Heart left ventricle (tissue), 16 donors: ENCODE data around the gene PTK6. TPM values are rescaled to one million over a fixed set of nuclear protein-coding genes. Genes with fewer than 3 reads are reported as not detected.

ENCODE experiments used
- ATAC-seq, 4 donors: fragments of 200-7000 bp; cut with Tn5 transposase; one replicate each; pipeline ENCODE4 v1.9.1; 2020 to 2022; ENCODE audit warnings: moderate library complexity in 4 of 4, mild to moderate bottlenecking in 3 of 4, moderate number of reproducible peaks in 1 of 4
- DNase-seq, 5 donors: peaks; one replicate each; pipeline ENCODE4 v3.0.0-alpha.2; 2020
- H3K27ac ChIP-seq, 12 donors: fragments of 200-600 bp; sonication (generic) in 4 of 12; one replicate each; pipeline versions ENCODE4 v1.5.0 to v1.8.0; 2016 to 2022; ENCODE audit warnings: mild to moderate bottlenecking in 2 of 12
- H3K27me3 ChIP-seq, 9 donors: fragments of 200-600 bp; sonication (generic) in 2 of 9; one replicate each; pipeline versions ENCODE4 v1.5.1 to v1.8.0; 2016 to 2022; ENCODE audit warnings: mild to moderate bottlenecking in 3 of 9
- H3K36me3 ChIP-seq, 9 donors: fragments of 200-600 bp; sonication (generic) in 2 of 9; one replicate each; pipeline versions ENCODE4 v1.5.0 to v1.8.0; 2018 to 2022; ENCODE audit warnings: mild to moderate bottlenecking in 2 of 9
- H3K4me1 ChIP-seq, 12 donors: fragments of 200-600 bp; sonication (generic) in 4 of 12; one replicate each; pipeline versions ENCODE4 v1.5.0 to v1.8.0; 2016 to 2022; ENCODE audit warnings: mild to moderate bottlenecking in 3 of 12
- H3K4me3 ChIP-seq, 12 donors: fragments of 200-600 bp; sonication (generic) in 4 of 12; one replicate each; pipeline versions ENCODE4 v1.5.0 to v1.8.0; 2017 to 2022; ENCODE audit warnings: mild to moderate bottlenecking in 9 of 12, moderate library complexity in 4 of 12
- H3K9me3 ChIP-seq, 12 donors: fragments of 200-600 bp; sonication (generic) in 4 of 12; one replicate each; pipeline versions ENCODE4 v1.5.0 to v1.8.0; 2016 to 2022; ENCODE audit warnings: mild to moderate bottlenecking in 1 of 12
- CTCF ChIP-seq, 12 donors: fragments of 200-600 bp; sonication (generic) in 4 of 12; IDR thresholded peaks; one replicate each; pipeline versions ENCODE4 v1.5.0 to v1.8.0; 2018 to 2022; ENCODE audit warnings: antibody characterized with exemption in 12 of 12, mild to moderate bottlenecking in 5 of 12
- POLR2A ChIP-seq, 2 donors: fragments of 450-650 bp; IDR thresholded peaks; one replicate each; pipeline ENCODE4 v1.6.1; 2017; ENCODE audit warnings: antibody characterized with exemption in 2 of 2, mild to moderate bottlenecking in 2 of 2, moderate library complexity in 2 of 2
- WGBS, 4 donors: extraction: QIAGEN DNeasy Blood & Tissue Kit in 2 of 4; methylation state at CpG; one replicate each; pipeline versions ENCODE4 v1.1.5 to v1.1.7; 2013 to 2018; 5-methylcytosine and 5-hydroxymethylcytosine counted together
- intact Hi-C, 10 donors: fragments of 100-400 bp; cut with DNase I; formaldehyde crosslinking; loops; one replicate each; pipeline versions ENCODE4 v1.11.1 to v1.14.2; 2022
- polyA plus RNA-seq, 2 donors: library from polyadenylated mRNA; stranded (reverse); fragments of 200-250 nt; gene quantifications; one replicate each; pipeline ENCODE4 v1.2.3, GENCODE V29; 2013
- total RNA-seq, 9 donors: library from RNA; depleted of rRNA in 2 of 9; stranded (reverse); fragments of >200 nt in 2 of 9; fragmentation: NEBNext Ultra II Directional in 3 of 9; extraction: Animal tissue kit (Norgen Biotek cat#: 25700) in 3 of 9; gene quantifications; one replicate each; pipeline versions ENCODE4 v1.1.0 to v1.2.4, GENCODE V29; 2016 to 2023
- donor health status: ischemic (EF 13 %, LVEDD 7.1; RV severe dilation, severe dysfunction).
- donor health status: healthy with polysubstance abuse.
- donor health status: DM: no; HTN: yes; CAD: no.
- donor health status: DM: no; HTN: no; CAD: no.
- donor health status: ischemic (EF 25% LVEDD 6.9; RV normal size, moderate dysfunction).
- donor health status: ischemic (EF 25% LVEDD 5.7; RV mildly dilated, moderate dysfunction).
- donor health status: healthy.
- donor health status: DM: yes; HTN: yes; CAD: no.
- donor health status: ischemic (EF 35%, LVEDD 5.7; RV mildly dilated, moderate dysfunction).
- donor health status: nonischemic (EF 11% LVEDD 7.7; RV severe dilation, severe dysfunction).
- donor health status: DM: yes; HTN: yes; CAD: no.
- donor health status: PGD.
- donor health status: ischemic (EF 29% LVEDD 5.4; RV normal size, mild dysfunction).
- donor health status: nonischemic (EF 23%, LVEDD 6.1; RV moderate dilation, normal function).

The PTK6 gene
- total and polyA plus RNA-seq, 11 donors: 0.04 to 0.29 (median 0.12) TPM; not detected in 7

- TF ChIP-seq POLR2A (IDR thresholded peaks at IDR 0.05) (no peak), CTCF (IDR thresholded peaks at IDR 0.05) (no peak)
- H3K27me3 ChIP-seq: peaks cover 0 to 4% (median 0%) of the 10 kb centered on the region in 9 donors
- no peaks in the 10 kb centered on the region for H3K9me3 ChIP-seq
- H3K4me3 ChIP-seq: no peak overlapping the region
- no peaks in the 10 kb centered on the region for H3K4me1 ChIP-seq
- intact Hi-C loops: no loop called here
- no peak overlapping the region for H3K27ac ChIP-seq
- WGBS, 4 donors: 78 to 93% (median 85%) methylated on average over 3 of the region's 3 CpGs
- H3K36me3 ChIP-seq: no peaks in the 10 kb centered on the region
- DNase-seq: no peak
- no peak for ATAC-seq
These were observed 24.0 kb downstream of the PTK6 start for GRCh38 chr20:63513207-63513606.

- ATAC-seq (peak; percentile 42 to 87 (median 76)), DNase-seq (peak in 1 of 5 donors; percentile 8)
- TF ChIP-seq CTCF (IDR thresholded peaks at IDR 0.05) (no peak), POLR2A (IDR thresholded peaks at IDR 0.05) (no peak)
- Histone ChIP-seq H3K36me3 (no peaks in the 10 kb centered on the region), H3K27me3 (peaks cover 0 to 7% (median 0%) of the 10 kb centered on the region in 9 donors), H3K4me3 (no peak overlapping the region), H3K9me3 (peaks cover 0 to 17% (median 3%) of the 10 kb centered on the region in 12 donors), H3K27ac (peak overlapping the region in 4 of 12 donors; percentile 30 to 60 (median 52)), H3K4me1 (no peaks in the 10 kb centered on the region)
- 75 to 80% (median 79%) methylated on average over 9 of the region's 9 CpGs for WGBS, 4 donors
- intact Hi-C loops: no loop called here
These were observed 28.1 kb downstream of the PTK6 start for GRCh38 chr20:63509088-63509564.

GRCh38 chr20:63508072-63508768 is 29.0 kb downstream of the PTK6 start:
- intact Hi-C loops: no loop called here
- Histone ChIP-seq H3K4me1 (no peaks in the 10 kb centered on the region), H3K27ac (no peak overlapping the region), H3K27me3 (peaks cover 0 to 7% (median 0%) of the 10 kb centered on the region in 9 donors), H3K4me3 (no peak overlapping the region), H3K9me3 (peaks cover 0 to 19% (median 3%) of the 10 kb centered on the region in 12 donors), H3K36me3 (no peaks in the 10 kb centered on the region)
- ATAC-seq (no peak), DNase-seq (peak in 1 of 5 donors; percentile 12)
- 89 to 92% (median 89%) methylated on average over 33 of the region's 33 CpGs for WGBS, 4 donors
- TF ChIP-seq POLR2A (IDR thresholded peaks at IDR 0.05) (no peak), CTCF (IDR thresholded peaks at IDR 0.05) (no peak)

- H3K27ac ChIP-seq: no peak overlapping the region
- peaks cover 0 to 13% (median 0%) of the 10 kb centered on the region in 9 donors for H3K27me3 ChIP-seq
- ATAC-seq: no peak
- intact Hi-C loops: no loop called here
- H3K4me1 ChIP-seq: peaks cover 0 to 6% (median 3%) of the 10 kb centered on the region in 12 donors
- peak in 1 of 5 donors; percentile 13 for DNase-seq
- WGBS, 4 donors: 92 to 96% (median 95%) methylated on average over 18 to 30 of the region's 30 CpGs
- H3K4me3 ChIP-seq: no peak overlapping the region
- H3K9me3 ChIP-seq: peaks cover 0 to 19% (median 3%) of the 10 kb centered on the region in 12 donors
- H3K36me3 ChIP-seq: no peaks in the 10 kb centered on the region
- TF ChIP-seq POLR2A (IDR thresholded peaks at IDR 0.05) (no peak), CTCF (IDR thresholded peaks at IDR 0.05) (no peak)
These were observed 30.0 kb downstream of the PTK6 start for GRCh38 chr20:63507083-63507743.
